A549 (cell line): ENCODE results near the gene SH3PXD2A. TPM values are rescaled to one million over a fixed set of nuclear protein-coding genes. Genes with fewer than 3 reads are reported as not detected.

Experiments
- ATAC-seq, 2 experiments: fragments of 200-7000 bp in 1 of 2; fragments of >200 bp in 1 of 2; cut with Nextera tagmentation in 1 of 2; cut with Tn5 transposase in 1 of 2; 3 replicates each; pipeline versions ENCODE4 v1.8.0 to v1.9.1; 2018 to 2020; ENCODE audit warnings: mild to moderate bottlenecking in 1 of 2, moderate library complexity in 1 of 2
- CTCF ChIA-PET: fragments of 300-600 bp; sonication (Branson Sonifier 250); formaldehyde crosslinking; extraction: SDS; loops from one replicate; lab custom pipeline; 2021; ENCODE audit warnings: antibody characterized with exemption, inconsistent platforms; lab: Yijun Ruan, JAX
- POLR2A ChIA-PET: fragments of 350-600 bp; formaldehyde crosslinking; extraction: SDS; loops from one replicate; lab custom pipeline; 2021; ENCODE audit warnings: antibody characterized with exemption, inconsistent platforms; lab: Yijun Ruan, JAX
- DNase-seq, 2 experiments: peaks; one replicate each; pipeline versions ENCODE4 v3.0.0 to v3.0.0-alpha.2; 2011 to 2016; ENCODE audit warnings: low read depth in 1 of 2, low spot score in 1 of 2
- FAIRE-seq: peaks from 2 replicates; lab custom pipeline; 2011; peaks lifted over from hg19 to GRCh38; lab: Jason Lieb, UNC
- H3K27ac ChIP-seq, 2 experiments: fragments of >200 bp; sonication (Bioruptor Twin); formaldehyde crosslinking; 3 replicates each; pipeline ENCODE4 v1.5.1; 2016 to 2017
- H3K4me1 ChIP-seq: fragments of >200 bp; sonication (Bioruptor Twin); formaldehyde crosslinking; 3 replicates; pipeline ENCODE4 v1.6.1; 2016
- H3K4me2 ChIP-seq: fragments of >200 bp; sonication (Bioruptor Twin); formaldehyde crosslinking; 3 replicates; pipeline ENCODE4 v1.6.1; 2016
- H3K4me3 ChIP-seq: fragments of >200 bp; sonication (Bioruptor Twin); formaldehyde crosslinking; 3 replicates; pipeline ENCODE4 v1.5.1; 2016
- H3K9me3 ChIP-seq: fragments of >200 bp; sonication (Bioruptor Twin); formaldehyde crosslinking; 3 replicates; pipeline ENCODE4 v1.6.1; 2016
- BCL3 ChIP-seq: fragments of >200 bp; sonication (Bioruptor Twin); formaldehyde crosslinking; IDR thresholded peaks from 3 replicates; pipeline ENCODE4 v1.6.1; 2016
- CBX2 ChIP-seq: fragments of 200-600 bp; sonication (generic); IDR thresholded peaks from 2 replicates; pipeline ENCODE4 v1.6.1; 2016; ENCODE audit warnings: low read depth, mild to moderate bottlenecking, borderline replicate concordance
- EHF ChIP-seq: fragments of 250-450 bp; sonication (Bioruptor Pico); IDR thresholded peaks from 2 replicates; pipeline ENCODE4 v1.5.0; 2020; ENCODE audit warnings: mild to moderate bottlenecking
- FOSB ChIP-seq: fragments of 250-450 bp; sonication (Bioruptor Pico); IDR thresholded peaks from 2 replicates; pipeline ENCODE4 v1.5.0; 2020; ENCODE audit warnings: mild to moderate bottlenecking, moderate library complexity
- FOXS1 ChIP-seq: fragments of 250-450 bp; sonication (Bioruptor Pico); IDR thresholded peaks from 2 replicates; pipeline ENCODE4 v1.5.0; 2020; ENCODE audit warnings: mild to moderate bottlenecking, moderate library complexity
- GATA3 ChIP-seq: IDR thresholded peaks from 2 replicates; pipeline ENCODE4 v1.6.1; 2012; ENCODE audit warnings: borderline replicate concordance
- HEYL ChIP-seq: fragments of 250-450 bp; sonication (Bioruptor Pico); IDR thresholded peaks from 2 replicates; pipeline ENCODE4 v1.8.0; 2021; ENCODE audit warnings: mild to moderate bottlenecking, moderate library complexity
- HMGXB4 ChIP-seq: fragments of 250-450 bp; sonication (Bioruptor Pico); IDR thresholded peaks from 2 replicates; pipeline ENCODE4 v1.5.0; 2021; ENCODE audit warnings: mild to moderate bottlenecking, moderate library complexity, borderline replicate concordance
- HOXB5 ChIP-seq: fragments of 250-450 bp; sonication (Bioruptor Pico); IDR thresholded peaks from 2 replicates; pipeline ENCODE4 v1.5.0; 2020; ENCODE audit warnings: mild to moderate bottlenecking, moderate library complexity
- JUNB ChIP-seq: fragments of >200 bp; sonication (Bioruptor Twin); formaldehyde crosslinking; IDR thresholded peaks from 2 replicates; pipeline ENCODE4 v1.6.1; 2016
- KDM1A ChIP-seq: fragments of 200-600 bp; sonication (generic); IDR thresholded peaks from 2 replicates; pipeline ENCODE4 v1.6.1; 2016; ENCODE audit warnings: low read depth, mild to moderate bottlenecking
- MAFK ChIP-seq: fragments of 450-650 bp; IDR thresholded peaks from 2 replicates; pipeline ENCODE4 v1.6.1; 2014; ENCODE audit not compliant: partially characterized antibody
- MYC ChIP-seq: IDR thresholded peaks from 2 replicates; pipeline ENCODE4 v1.6.1; 2012; ENCODE audit warnings: mild to moderate bottlenecking, inconsistent platforms, low read length, improper control_type of control experiment, borderline replicate concordance
- NR3C1 ChIP-seq: fragments of >200 bp; sonication (Bioruptor Twin); formaldehyde crosslinking; IDR thresholded peaks from 3 replicates; pipeline ENCODE4 v1.6.1; 2017
- POLR2AphosphoS2 ChIP-seq: conservative IDR thresholded peaks from 2 replicates; pipeline ENCODE4 v1.6.1; 2012; ENCODE audit warnings: low read length, improper control_type of control experiment, inconsistent platforms
- REST ChIP-seq: fragments of 200-600 bp; sonication (generic); IDR thresholded peaks from 2 replicates; pipeline ENCODE4 v1.6.1; 2016; ENCODE audit warnings: antibody characterized with exemption, mild to moderate bottlenecking, moderate library complexity
- RFX5 ChIP-seq: fragments of 450-650 bp; IDR thresholded peaks from 2 replicates; pipeline ENCODE4 v1.7.1; 2014; ENCODE audit warnings: antibody characterized with exemption, mild to moderate bottlenecking, moderate library complexity
- SREBF2 ChIP-seq: fragments of 450-650 bp; IDR thresholded peaks from 2 replicates; pipeline ENCODE4 v1.6.1; 2014; ENCODE audit warnings: mild to moderate bottlenecking, moderate library complexity
- TFCP2L1 ChIP-seq: fragments of 250-450 bp; sonication (Bioruptor Pico); IDR thresholded peaks from 2 replicates; pipeline ENCODE4 v1.5.0; 2021; ENCODE audit warnings: mild to moderate bottlenecking
- TP53 ChIP-seq: fragments of 250-450 bp; sonication (Bioruptor Pico); IDR thresholded peaks from 2 replicates; pipeline ENCODE4 v1.5.0; 2021; ENCODE audit warnings: mild to moderate bottlenecking, moderate library complexity
- USF2 ChIP-seq: fragments of 450-650 bp; IDR thresholded peaks from 2 replicates; pipeline ENCODE4 v1.6.1; 2014; ENCODE audit warnings: antibody characterized with exemption
- ZC3H11A ChIP-seq: fragments of 450-650 bp; IDR thresholded peaks from 2 replicates; pipeline ENCODE4 v1.6.1; 2014; ENCODE audit warnings: antibody characterized with exemption, mild to moderate bottlenecking
- ZFP36 ChIP-seq: fragments of 450-650 bp; IDR thresholded peaks from 2 replicates; pipeline ENCODE4 v1.6.1; 2014; ENCODE audit warnings: borderline replicate concordance; ENCODE audit not compliant: partially characterized antibody
- ZNF302 ChIP-seq: fragments of 250-450 bp; sonication (Bioruptor Pico); IDR thresholded peaks from 2 replicates; pipeline ENCODE4 v1.9.0; 2021; ENCODE audit warnings: inconsistent platforms, mild to moderate bottlenecking, moderate library complexity
- ZSCAN20 ChIP-seq: fragments of 250-450 bp; sonication (Bioruptor Pico); IDR thresholded peaks from 2 replicates; pipeline ENCODE4 v1.8.0; 2022; ENCODE audit warnings: mild to moderate bottlenecking, moderate library complexity
- WGBS: methylation state at CpG from one replicate; pipeline ENCODE4 v1.1.6; 2017; ENCODE audit errors: missing lambda C conversion rate; 5-methylcytosine and 5-hydroxymethylcytosine counted together
- polyA plus RNA-seq, 4 experiments: library from polyadenylated mRNA; depleted of rRNA in 3 of 4; stranded (reverse); fragments of >200 nt; fragmentation: RNase III in 1 of 4; extraction: RNeasy Plus Mini Kit Qiagen cat#74134 plus additional on column Dnase treatment in 1 of 4; gene quantifications; 2 replicates in 3 of 4; 3 replicates in 1 of 4; pipeline ENCODE4 v1.2.3, GENCODE V29; 2011 to 2017

Gene SH3PXD2A
- polyA plus RNA-seq, 2 of the 4 experiments (the other 2 are of a cell fraction): 2.4 to 3.9 TPM

GRCh38 chr10:103668351-103669242 lies 186.8 kb downstream of the SH3PXD2A start:
- no peak overlapping the region for H3K4me3 ChIP-seq

GRCh38 chr10:103667356-103667755 lies 188.0 kb downstream of the SH3PXD2A start:
- H3K27ac ChIP-seq: no peak overlapping the region
- POLR2A ChIA-PET: no interaction called here
- no peak for DNase-seq
- ATAC-seq: no peak
- WGBS: 84% methylated on average over 8 of the region's 8 CpGs
- no peak for TF ChIP-seq ZFP36
- no peak for TF ChIP-seq BCL3
- no peak for TF ChIP-seq ZSCAN20 (CRISPR knock-in tag)
- no peak for TF ChIP-seq NR3C1
- TF ChIP-seq TP53 (CRISPR knock-in tag): no peak
- TF ChIP-seq CBX2: no peak
- no peak for TF ChIP-seq USF2
- TF ChIP-seq FOSB: no peak
- no peak for TF ChIP-seq REST
- no peak for TF ChIP-seq FOXS1 (CRISPR knock-in tag)
- TF ChIP-seq, all 56 proteins: peak for 0
- FAIRE-seq: no peak
- Histone ChIP-seq H3K9me3 (no peaks in the 10 kb centered on the region), H3K4me1 (no peaks in the 10 kb centered on the region), H3K4me2 (no peak overlapping the region), H3K4me3 (no peak overlapping the region)
- CTCF ChIA-PET: interaction anchor here (0.7 to 3.7 kb wide), 9 partner anchors 11 to 103 kb away, joined by 3 to 22 read pairs (median 3); no protein-coding TSS in a partner anchor

More at GRCh38 chr10:103668351-103669242, 186.8 kb downstream of the SH3PXD2A start:
- 89% methylated on average over 24 of the region's 37 CpGs for WGBS
- Histone ChIP-seq H3K4me1 (no peaks in the 10 kb centered on the region), H3K4me2 (no peak overlapping the region), H3K27ac (no peak overlapping the region), H3K9me3 (no peaks in the 10 kb centered on the region)
- no peak for TF ChIP-seq MYC
- no peak for TF ChIP-seq ZC3H11A
- no peak for TF ChIP-seq MAFK
- no peak for TF ChIP-seq NR3C1
- no peak for TF ChIP-seq SREBF2
- TF ChIP-seq ZNF302 (CRISPR knock-in tag): no peak
- no peak for TF ChIP-seq JUNB
- TF ChIP-seq TFCP2L1: no peak
- CTCF ChIA-PET: interaction anchor here (0.7 to 3.7 kb wide), 5 partner anchors 11 to 104 kb away, joined by 3 to 22 read pairs (median 4); no protein-coding TSS in a partner anchor
- DNase-seq (no peak), FAIRE-seq (no peak), ATAC-seq (no peak)
- POLR2A ChIA-PET: no interaction called here

GRCh38 chr10:103666762-103667150 lies 188.6 kb downstream of the SH3PXD2A start:
- FAIRE-seq (no peak), DNase-seq (no peak), ATAC-seq (no peak)
- CTCF ChIA-PET: interaction anchor here (0.9 to 3.7 kb wide), 11 partner anchors 9 to 74 kb away, joined by 3 to 22 read pairs (median 3); no protein-coding TSS in a partner anchor
- Histone ChIP-seq H3K9me3 (no peaks in the 10 kb centered on the region), H3K4me3 (no peak overlapping the region), H3K4me1 (no peaks in the 10 kb centered on the region), H3K27ac (no peak overlapping the region), H3K4me2 (no peak overlapping the region)
- WGBS: 87% methylated on average over 4 of the region's 4 CpGs
- POLR2A ChIA-PET: no interaction called here
- TF ChIP-seq POLR2AphosphoS2 (no peak), EHF (CRISPR knock-in tag) (no peak), TFCP2L1 (no peak), HOXB5 (no peak), RFX5 (no peak), KDM1A (no peak), HMGXB4 (CRISPR knock-in tag) (no peak), BCL3 (no peak), HEYL (CRISPR knock-in tag) (no peak), ZC3H11A (no peak), ZFP36 (no peak), GATA3 (no peak)
